GM23338 (cell line): ENCODE measurements around the gene CTNNA3. TPM values are rescaled to one million over a fixed set of nuclear protein-coding genes. Genes with fewer than 3 reads are reported as not detected.
"Not testable (repeated sequence)": the region's sequence is repeated elsewhere in the genome, so short reads cannot be mapped to it uniquely, and the experiment has no call there.

Experiments used
- ATAC-seq: fragments of 200-7000 bp; cut with Tn5 transposase; 3 replicates; pipeline ENCODE4 v1.9.1; 2020
- DNase-seq: peaks from one replicate; pipeline ENCODE4 v3.0.0-alpha.2; 2015; ENCODE audit warnings: low spot score
- H2AFZ ChIP-seq: fragments of 200-600 bp; sonication (generic); 2 replicates; pipeline ENCODE4 v1.8.0; 2016; ENCODE audit warnings: antibody characterized with exemption, mild to moderate bottlenecking, moderate library complexity
- H3F3A ChIP-seq: fragments of 200-600 bp; sonication (generic); replicated peaks from 2 replicates; pipeline ENCODE4 v1.8.0; 2017; ENCODE audit warnings: antibody characterized with exemption, mixed run types, low read depth
- H3K27ac ChIP-seq: fragments of 200-600 bp; sonication (generic); 2 replicates; pipeline ENCODE4 v1.6.1; 2016; ENCODE audit warnings: low read depth
- H3K27me3 ChIP-seq: fragments of 200-600 bp; sonication (generic); 2 replicates; pipeline ENCODE4 v1.8.0; 2016; ENCODE audit warnings: mild to moderate bottlenecking, mixed run types, moderate library complexity; ENCODE audit not compliant: insufficient read depth
- H3K36me3 ChIP-seq: fragments of 200-600 bp; sonication (generic); 2 replicates; pipeline ENCODE4 v1.8.0; 2016; ENCODE audit warnings: mild to moderate bottlenecking; ENCODE audit not compliant: insufficient read depth
- H3K4me1 ChIP-seq: fragments of 200-600 bp; sonication (generic); 2 replicates; pipeline ENCODE4 v1.8.0; 2016; ENCODE audit warnings: mild to moderate bottlenecking, moderate library complexity; ENCODE audit not compliant: insufficient read depth
- H3K4me2 ChIP-seq: fragments of 200-600 bp; sonication (generic); 2 replicates; pipeline ENCODE4 v1.7.1; 2017; ENCODE audit warnings: mixed run types
- H3K4me3 ChIP-seq: fragments of 200-600 bp; sonication (generic); 2 replicates; pipeline ENCODE4 v1.6.1; 2016; ENCODE audit warnings: mixed run types
- H3K79me2 ChIP-seq: fragments of 200-600 bp; sonication (generic); replicated peaks from 2 replicates; pipeline ENCODE4 v1.8.0; 2017; ENCODE audit warnings: mild to moderate bottlenecking; ENCODE audit not compliant: insufficient read depth
- H3K9me2 ChIP-seq: fragments of 200-600 bp; sonication (generic); 2 replicates; pipeline ENCODE4 v1.8.0; 2017; ENCODE audit not compliant: insufficient read depth
- H4K20me1 ChIP-seq: fragments of 200-600 bp; sonication (generic); replicated peaks from 2 replicates; pipeline ENCODE4 v1.8.0; 2017; ENCODE audit warnings: mild to moderate bottlenecking; ENCODE audit not compliant: insufficient read depth
- H3K27ac Mint-ChIP-seq: 2 replicates; pipeline ENCODE4 v1.8.0; 2020; ENCODE audit warnings: inconsistent platforms, mild to moderate bottlenecking, moderate library complexity, mixed read lengths
- H3K27me3 Mint-ChIP-seq: 3 replicates; pipeline ENCODE4 v1.8.0; 2022; ENCODE audit warnings: low read depth, mild to moderate bottlenecking, moderate library complexity, mixed read lengths, inconsistent platforms; ENCODE audit not compliant: insufficient read depth, poor library complexity
- H3K36me3 Mint-ChIP-seq: 3 replicates; pipeline ENCODE4 v1.8.0; 2021; ENCODE audit warnings: low read depth, mild to moderate bottlenecking, inconsistent platforms, moderate library complexity, mixed read lengths
- H3K4me1 Mint-ChIP-seq: 3 replicates; pipeline ENCODE4 v1.8.0; 2020; ENCODE audit warnings: mild to moderate bottlenecking, inconsistent platforms, mixed read lengths
- H3K4me3 Mint-ChIP-seq: 3 replicates; pipeline ENCODE4 v1.8.0; 2021; ENCODE audit warnings: moderate library complexity, mild to moderate bottlenecking, inconsistent platforms, mixed read lengths
- H3K9me3 Mint-ChIP-seq: 3 replicates; pipeline ENCODE4 v1.8.0; 2020; ENCODE audit warnings: moderate library complexity, mild to moderate bottlenecking, inconsistent platforms, mixed read lengths
- CREB1 ChIP-seq: fragments of 250-450 bp; sonication (Bioruptor Pico); IDR thresholded peaks from 2 replicates; pipeline ENCODE4 v1.5.0; 2020; ENCODE audit warnings: low read depth, mild to moderate bottlenecking, moderate library complexity
- CTCF ChIP-seq, 2 experiments: fragments of 200-600 bp in 1 of 2; sonication (generic) in 1 of 2; conservative IDR thresholded peaks; 2 replicates each; pipeline versions ENCODE4 v1.5.1 to v1.6.1; 2016 to 2017; ENCODE audit warnings: antibody characterized with exemption in 2 of 2, low read depth in 2 of 2, mild to moderate bottlenecking in 2 of 2, moderate library complexity in 1 of 2
- EZH2 ChIP-seq: fragments of 200-600 bp; sonication (generic); IDR thresholded peaks from one replicate; pipeline ENCODE4 v1.8.0; 2017; ENCODE audit warnings: antibody characterized with exemption, mild to moderate bottlenecking, low read depth; ENCODE audit not compliant: unreplicated experiment
- EZH2phosphoT487 ChIP-seq: fragments of 200-600 bp; sonication (generic); IDR thresholded peaks from one replicate; pipeline ENCODE4 v1.8.1; 2018; ENCODE audit warnings: antibody characterized with exemption; ENCODE audit not compliant: unreplicated experiment
- JUNB ChIP-seq: IDR thresholded peaks from one replicate; pipeline ENCODE4 v1.6.1; 2016; ENCODE audit warnings: antibody characterized with exemption; ENCODE audit not compliant: unreplicated experiment
- NANOG ChIP-seq: IDR thresholded peaks from 2 replicates; pipeline ENCODE4 v1.6.1; 2016; ENCODE audit warnings: antibody characterized with exemption, borderline replicate concordance
- REST ChIP-seq: IDR thresholded peaks from one replicate; pipeline ENCODE4 v1.6.1; 2018; ENCODE audit warnings: antibody characterized with exemption; ENCODE audit not compliant: unreplicated experiment
- ZNF331 ChIP-seq: fragments of 250-450 bp; sonication (Bioruptor Pico); IDR thresholded peaks from 2 replicates; pipeline ENCODE4 v1.5.0; 2020; ENCODE audit warnings: low read depth, mild to moderate bottlenecking, moderate library complexity
- polyA plus RNA-seq: library from polyadenylated mRNA; unstranded; fragments of >200 nt; fragmentation: Nextera tagmentation; extraction: Ambion mirVana; gene quantifications from 2 replicates; pipeline ENCODE4 v1.2.1, GENCODE V29; 2016
- total RNA-seq: library from RNA; depleted of rRNA; stranded (reverse); fragments of >200 nt; shearing (Covaris generic); gene quantifications from 2 replicates; pipeline ENCODE4 v1.2.3, GENCODE V29; 2014

CTNNA3 gene
- total and polyA plus RNA-seq, 2 experiments from 2014 or later, result 0.71 to 3.3 TPM

GRCh38 chr10:66353822-66354221 lies 1342.2 kb downstream of the CTNNA3 start:
- H3K4me1 Mint-ChIP-seq, H3K27me3 Mint-ChIP-seq, H3K4me3 Mint-ChIP-seq, H3F3A ChIP-seq, H3K9me2 ChIP-seq, ATAC-seq, H4K20me1 ChIP-seq, H3K27me3 ChIP-seq, H3K4me3 ChIP-seq, H3K4me1 ChIP-seq, H3K79me2 ChIP-seq, H3K27ac ChIP-seq, H3K36me3 Mint-ChIP-seq, H3K27ac Mint-ChIP-seq, DNase-seq, H3K4me2 ChIP-seq, H3K9me3 Mint-ChIP-seq, H2AFZ ChIP-seq, H3K36me3 ChIP-seq: not testable (repeated sequence)

GRCh38 chr10:66353422-66353821 lies 1342.6 kb downstream of the CTNNA3 start:
- H3K4me3 Mint-ChIP-seq, result no peak overlapping the region
- TF ChIP-seq JUNB (no peak), REST (no peak), NANOG (no peak), ZNF331 (CRISPR knock-in tag) (no peak)
- H3K79me2 ChIP-seq, result no peaks in the 10 kb centered on the region
- no peak overlapping the region for H3K27ac Mint-ChIP-seq
- H3K4me3 ChIP-seq, result no peak overlapping the region
- DNase-seq (no peak), ATAC-seq (no peak)
- H3K9me3 Mint-ChIP-seq, result no peaks in the 10 kb centered on the region
- H3K4me1 Mint-ChIP-seq, result no peaks in the 10 kb centered on the region
- no peaks in the 10 kb centered on the region for H3K27me3 Mint-ChIP-seq
- H3K27ac ChIP-seq, result no peak overlapping the region
- H3K9me2 ChIP-seq, result no peaks in the 10 kb centered on the region
- H3K4me2 ChIP-seq, result no peak overlapping the region
- H3F3A ChIP-seq, result no peaks in the 10 kb centered on the region
- H3K4me1 ChIP-seq, result no peaks in the 10 kb centered on the region
- H3K27me3 ChIP-seq, result no peaks in the 10 kb centered on the region
- no peaks in the 10 kb centered on the region for H3K36me3 Mint-ChIP-seq
- no peak overlapping the region for H2AFZ ChIP-seq
- no peaks in the 10 kb centered on the region for H4K20me1 ChIP-seq
- H3K36me3 ChIP-seq, result no peaks in the 10 kb centered on the region

- Histone ChIP-seq H3K4me2 (no peak overlapping the region), H3K4me1 (no peaks in the 10 kb centered on the region), H2AFZ (no peak overlapping the region), H3K27ac (no peak overlapping the region), H3F3A (no peaks in the 10 kb centered on the region), H3K9me2 (no peaks in the 10 kb centered on the region), H3K79me2 (no peaks in the 10 kb centered on the region), H4K20me1 (no peaks in the 10 kb centered on the region), H3K4me3 (no peak overlapping the region), H3K36me3 (no peaks in the 10 kb centered on the region), H3K27me3 (no peaks in the 10 kb centered on the region)
- no peaks in the 10 kb centered on the region for H3K27me3 Mint-ChIP-seq
- no peaks in the 10 kb centered on the region for H3K4me1 Mint-ChIP-seq
- no peak for DNase-seq
- no peak for ATAC-seq
- H3K9me3 Mint-ChIP-seq, result peaks cover 2% of the 10 kb centered on the region; the same call in 1 of the 3 replicates
- H3K4me3 Mint-ChIP-seq, result no peak overlapping the region
- H3K27ac Mint-ChIP-seq, result no peak overlapping the region
- no peaks in the 10 kb centered on the region for H3K36me3 Mint-ChIP-seq
- TF ChIP-seq EZH2, result no peak
- TF ChIP-seq REST, result no peak
- no peak for TF ChIP-seq CREB1 (CRISPR knock-in tag)
- TF ChIP-seq CTCF (conservative IDR thresholded peaks at IDR 0.05; ENCODE audit: low read depth in 2 of 2), result no peak
- no peak for TF ChIP-seq EZH2phosphoT487
- no peak for TF ChIP-seq JUNB
- no peak for TF ChIP-seq NANOG
Measured at GRCh38 chr10:66350622-66351399, 1345.2 kb downstream of the CTNNA3 start.
